ENCODE measurements around the gene PIK3CG.

DNA sequence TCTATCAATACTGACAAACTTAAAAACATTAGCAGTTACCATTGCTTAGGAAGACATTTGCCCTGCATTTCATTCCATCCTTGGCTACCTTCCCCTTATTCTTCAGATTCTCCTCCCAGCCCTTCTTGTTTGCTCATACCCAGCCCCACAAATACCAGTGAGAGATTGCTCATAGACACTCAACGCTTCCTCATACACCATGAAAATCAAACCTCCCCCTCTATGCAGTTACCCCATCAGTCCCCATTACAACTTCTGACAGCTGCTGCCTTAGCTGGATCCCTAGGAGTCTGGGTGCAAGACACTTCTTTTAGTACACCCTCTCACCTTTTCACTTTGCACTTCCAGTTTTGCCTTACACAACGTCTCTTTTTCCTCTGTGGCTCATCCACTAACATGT lies 28.3 kb upstream of the PIK3CG start:
- TF ChIP-seq EZH2 (IDR thresholded peaks at IDR 0.05; ENCODE audit: borderline replicate concordance, insufficient read depth, low read depth, low read length, poor library complexity, severe bottlenecking) (no peak), CTCF (IDR thresholded peaks at IDR 0.05) (no peak)

All from B cell (primary cell).